Central memory CD4-positive, alpha-beta T cell (primary cell): ENCODE results near the gene ZNF528.

Source experiments
- DNase-seq: peaks from one replicate; pipeline ENCODE4 v3.0.0; 2022
- total RNA-seq, 3 experiments: gene quantifications; one replicate each; lab custom pipeline; 2026; lab: John Stamatoyannopoulos, UW

Gene ZNF528
- total RNA-seq: 5.0 to 21.3 (median 18.5) reads per million in 3 experiments

DNA sequence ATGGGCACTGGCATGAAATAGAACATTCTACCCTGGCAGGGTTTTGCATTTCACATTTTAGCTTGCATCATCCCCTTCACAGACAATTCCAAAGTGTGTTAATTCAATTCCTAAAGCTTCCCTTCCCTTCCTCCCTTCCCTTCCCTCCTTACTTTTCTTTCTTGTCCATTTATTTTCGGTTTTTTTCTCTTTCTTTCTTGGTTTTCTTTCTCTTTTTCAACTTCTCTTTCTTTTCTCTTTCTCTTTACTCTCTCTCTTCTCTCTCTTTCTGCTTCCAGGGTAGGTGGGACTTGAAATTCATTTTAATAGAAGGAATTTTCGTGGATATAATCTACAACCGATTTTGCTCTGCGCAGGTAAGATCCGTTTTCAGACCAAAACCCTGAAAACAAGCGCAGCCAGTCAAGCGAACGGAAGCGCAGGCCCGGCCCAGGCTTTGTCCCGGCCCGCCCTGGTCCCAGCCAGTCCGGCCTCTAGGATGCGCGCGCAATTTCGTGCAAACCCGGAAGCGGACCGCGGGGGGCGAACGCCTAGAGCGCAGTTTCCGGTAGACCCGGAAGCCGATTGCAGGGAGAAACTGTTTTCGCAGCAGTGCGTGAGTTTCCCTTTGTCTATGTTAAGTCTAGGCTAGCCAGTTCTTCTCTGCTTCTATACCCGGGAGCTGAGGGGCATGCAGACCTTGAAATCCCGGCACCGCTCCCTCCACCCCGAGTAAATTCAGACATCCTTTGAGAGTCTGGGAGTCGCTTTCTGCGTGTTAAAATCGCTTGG is at the start of gene ZNF528:
TSS of gene ZNF528 (plus strand) at position 540 of the 771 bp plus-strand sequence. CDS start 4,165 bp downstream, outside the sequence.
- peak; percentile 82 for DNase-seq

DNA sequence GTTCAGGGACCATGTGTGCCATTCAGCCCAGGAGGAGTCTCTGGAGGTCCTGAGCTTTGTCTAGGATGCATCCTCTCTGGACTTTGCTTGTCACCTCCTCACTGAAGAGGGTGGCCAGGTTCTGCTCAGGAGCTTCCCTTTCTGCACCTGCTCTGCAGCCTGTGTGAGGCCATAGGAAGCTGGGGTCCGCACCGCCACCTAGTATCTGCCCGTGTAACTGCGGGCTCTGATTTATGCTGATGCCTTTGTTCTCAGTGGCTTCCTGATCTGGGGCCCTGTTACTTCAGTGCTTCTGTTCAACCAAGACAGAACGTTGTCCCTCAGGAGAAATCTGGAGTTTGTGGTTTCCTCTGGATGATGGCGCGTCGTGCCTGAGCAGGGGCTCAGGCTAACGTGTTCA is 46.1 kb upstream of the ZNF528 start:
- DNase-seq: no peak

DNA sequence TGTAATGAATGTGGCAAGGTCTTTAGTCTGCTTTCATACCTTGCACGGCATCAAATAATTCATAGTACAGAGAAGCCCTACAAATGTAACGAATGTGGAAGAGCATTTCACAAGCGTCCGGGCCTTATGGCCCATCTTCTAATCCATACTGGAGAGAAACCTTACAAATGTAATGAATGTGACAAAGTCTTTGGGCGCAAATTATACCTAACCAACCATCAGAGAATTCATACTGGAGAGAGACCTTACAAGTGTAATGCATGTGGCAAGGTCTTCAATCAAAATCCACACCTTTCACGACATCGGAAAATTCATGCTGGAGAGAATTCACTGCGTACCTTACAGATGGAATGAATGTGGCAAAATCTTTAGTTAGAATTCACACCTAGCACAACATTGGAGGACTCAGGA is 31.2 kb upstream of the ZNF528 start:
- DNase-seq: no peak

DNA sequence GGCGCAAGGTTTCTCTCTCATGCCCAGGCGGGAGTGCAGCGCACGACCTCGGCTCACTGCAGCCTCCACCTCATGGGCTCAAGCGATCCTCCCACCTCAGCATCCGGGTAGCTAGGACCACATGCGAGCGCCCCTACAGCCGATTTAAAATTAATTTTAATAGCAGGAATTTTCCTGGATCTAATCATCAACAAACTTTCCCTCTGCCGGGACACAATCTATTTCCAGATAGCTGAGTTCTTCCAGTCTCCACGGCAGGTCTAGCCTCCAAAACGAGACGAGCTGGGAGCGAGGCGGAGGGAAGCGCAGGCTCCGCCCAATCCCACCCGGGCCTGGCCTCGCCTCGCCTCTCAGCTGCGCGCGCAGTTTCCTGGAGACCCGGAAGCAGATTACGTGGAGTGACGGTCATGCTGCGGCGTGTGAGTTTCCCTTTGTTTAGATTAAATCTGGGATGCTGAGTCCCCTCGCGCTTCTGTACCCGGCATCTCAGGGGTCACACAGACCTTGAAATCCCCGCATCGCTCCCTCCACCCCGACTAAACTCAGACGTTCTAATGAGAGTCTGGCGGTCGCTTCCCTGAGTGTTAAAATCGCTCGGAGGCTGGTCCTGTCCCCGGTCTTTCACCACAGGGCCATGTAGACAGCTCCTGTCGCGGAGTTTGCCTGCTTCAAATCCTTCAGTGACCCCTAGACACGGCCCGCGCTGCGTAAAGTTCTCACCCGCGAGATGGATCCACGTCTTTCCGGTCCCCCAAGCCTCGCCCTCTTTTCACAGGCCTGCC is 27.9 kb upstream of the ZNF528 start, which contains the start of gene ZNF880:
TSS of gene ZNF880 (plus strand) at position 365 of the 782 bp plus-strand sequence. CDS start at position 408, 43 bp downstream.
- peak; percentile 85 for DNase-seq

DNA sequence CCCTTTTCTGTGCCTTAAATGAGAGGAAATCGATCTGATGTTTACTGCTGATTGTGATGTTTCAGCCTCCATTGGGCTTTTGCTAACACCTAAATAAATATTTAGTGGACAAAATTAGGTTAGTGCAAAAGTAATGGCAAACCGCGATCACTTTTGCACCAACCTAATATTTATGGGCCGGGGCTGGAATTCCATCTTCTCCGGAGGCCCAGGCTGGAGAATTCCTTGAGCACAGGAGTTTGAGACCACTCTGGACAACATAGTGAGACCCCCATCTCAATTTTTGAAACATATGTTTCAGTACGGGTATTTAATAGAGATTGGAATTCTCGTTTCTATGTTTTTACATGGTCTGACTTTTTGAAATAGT is 27.3 kb upstream of the ZNF528 start:
- no peak for DNase-seq

DNA sequence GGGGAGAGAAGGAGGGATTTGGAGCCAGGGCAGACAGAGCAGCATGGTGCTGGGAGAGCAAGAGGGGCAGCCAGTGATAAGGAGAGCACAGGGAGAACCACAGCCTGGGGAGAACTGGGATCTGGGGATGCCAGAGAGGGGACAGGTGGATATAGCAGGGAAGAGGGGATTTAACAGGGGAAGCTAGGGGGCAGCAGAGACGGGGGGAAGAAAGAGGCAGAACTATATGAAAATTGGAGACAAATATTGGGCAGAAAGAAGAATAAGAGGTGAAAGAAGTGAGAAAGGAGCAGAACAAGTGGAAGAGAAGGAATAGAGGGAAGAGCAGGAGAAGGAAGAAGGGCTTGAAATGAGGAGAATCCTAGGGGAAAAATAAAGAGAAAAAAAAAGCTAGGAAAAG is 6.5 kb upstream of the ZNF528 start:
- no peak for DNase-seq

DNA sequence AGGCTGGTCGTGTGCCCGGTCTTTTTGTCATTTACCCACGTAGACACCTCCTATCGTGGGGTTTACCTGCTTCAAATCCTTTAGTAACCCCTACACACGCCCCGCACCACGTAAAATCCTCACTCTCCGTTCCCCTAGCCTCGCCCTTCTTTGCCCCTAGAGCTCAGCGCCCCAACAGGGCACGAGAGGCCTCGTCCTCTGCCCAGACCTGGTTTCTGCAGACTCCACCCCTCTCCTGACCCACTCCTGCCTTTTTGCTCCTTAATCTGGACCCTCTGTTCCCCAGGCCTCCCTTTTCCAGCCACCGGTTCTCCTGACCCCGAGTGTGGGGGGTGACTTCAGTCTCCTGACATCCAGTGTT is 412 bp downstream of the ZNF528 start:
- no peak for DNase-seq

DNA sequence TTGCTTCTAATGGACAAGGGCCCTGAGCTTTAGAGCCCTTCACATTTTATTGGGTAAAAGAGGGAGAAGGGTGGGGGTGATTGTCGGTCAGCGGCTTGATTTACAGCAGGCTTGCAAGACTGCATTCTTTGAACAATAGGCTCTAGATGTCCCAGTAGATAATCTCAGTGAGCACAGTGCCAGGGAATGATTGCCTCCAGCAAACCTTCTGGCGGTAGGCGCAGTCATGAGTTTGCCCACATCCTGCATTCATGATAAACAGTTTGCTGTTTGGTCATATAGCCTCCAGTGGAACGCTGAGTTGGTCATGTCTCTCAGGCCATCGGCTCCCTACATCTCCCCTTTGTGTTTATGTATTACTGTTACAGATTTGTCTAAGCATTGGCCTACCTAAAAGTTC is 12.6 kb downstream of the ZNF528 start:
- no peak for DNase-seq

DNA sequence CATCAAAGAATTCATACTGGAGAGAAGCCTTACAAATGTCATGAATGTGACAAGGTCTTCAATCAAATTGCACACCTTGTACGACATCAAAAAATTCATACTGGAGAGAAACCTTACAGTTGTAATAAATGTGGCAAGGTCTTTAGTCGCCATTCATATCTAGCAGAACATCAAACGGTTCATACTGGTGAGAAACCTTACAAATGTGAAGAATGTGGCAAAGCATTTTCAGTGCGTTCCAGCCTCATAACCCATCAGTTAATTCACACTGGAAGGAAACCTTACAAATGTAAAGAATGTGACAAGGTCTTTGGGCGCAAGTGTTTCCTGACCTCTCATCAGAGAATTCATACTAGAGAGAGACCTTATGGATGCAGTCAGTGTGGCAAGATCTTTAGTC is 18.1 kb downstream of the ZNF528 start:
- no peak for DNase-seq

DNA sequence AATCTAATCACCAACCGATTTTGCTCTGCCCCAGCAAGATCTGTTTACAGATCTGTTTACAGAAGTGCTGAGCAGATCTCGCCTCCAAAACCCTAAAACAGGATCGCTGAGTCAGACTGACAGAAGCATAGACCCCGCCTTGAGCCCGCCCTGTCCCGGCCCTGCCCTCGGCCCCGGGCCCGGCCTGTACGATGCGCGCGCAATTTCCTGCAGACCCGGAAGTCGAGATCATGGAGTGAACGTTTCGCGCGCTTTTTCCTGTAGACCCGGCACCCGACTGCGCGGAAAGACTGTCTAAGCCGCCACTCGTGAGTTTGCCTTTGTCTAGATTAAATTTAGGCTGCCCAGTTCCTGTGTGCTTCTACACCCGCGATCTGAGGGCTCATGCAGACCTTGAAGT is 31.3 kb downstream of the ZNF528 start, which contains the start of gene ZNF534:
TSS of gene ZNF534 (plus strand) at position 212 of the 400 bp plus-strand sequence. CDS start 2,327 bp downstream, outside the sequence.
- DNase-seq: no peak

DNA sequence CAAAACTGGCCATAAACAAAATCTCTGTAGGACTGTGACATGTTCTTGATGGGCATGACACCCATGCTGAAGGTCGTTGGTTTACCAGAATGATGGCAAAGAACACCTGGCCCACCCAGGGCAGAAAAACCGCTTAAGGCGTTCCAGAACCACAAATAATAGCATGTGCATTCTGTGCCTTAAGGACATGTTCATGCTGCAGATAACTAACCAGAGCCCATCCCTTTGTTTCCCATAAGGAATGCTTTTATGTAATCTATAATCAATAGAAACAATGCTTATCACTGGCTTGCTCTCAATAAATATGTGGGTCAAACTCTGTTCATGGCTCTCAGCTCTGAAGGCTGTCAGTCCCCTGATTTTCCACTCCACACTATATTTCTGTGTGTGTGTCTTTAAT is 44.5 kb downstream of the ZNF528 start:
- no peak for DNase-seq

DNA sequence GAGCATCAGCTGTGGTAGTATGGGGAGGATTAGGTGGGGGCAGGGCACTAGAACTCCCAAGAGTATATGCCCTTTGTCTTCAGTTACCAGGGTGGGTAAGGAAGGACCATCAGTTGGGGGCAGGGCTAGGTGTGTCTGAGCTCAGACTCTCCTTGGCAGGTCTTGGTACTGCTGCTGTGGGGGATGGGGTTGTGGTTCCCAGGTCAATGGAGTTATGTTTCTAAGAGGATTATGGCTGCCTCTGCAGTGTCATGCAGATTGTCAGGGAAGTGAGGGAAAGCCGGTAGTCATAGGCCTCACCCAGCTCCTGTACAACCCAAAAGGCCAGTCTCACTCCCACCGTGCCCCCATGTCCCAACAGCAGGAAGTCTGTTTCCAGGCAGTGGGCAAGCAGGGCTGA is 46.9 kb downstream of the ZNF528 start:
- no peak for DNase-seq

DNA sequence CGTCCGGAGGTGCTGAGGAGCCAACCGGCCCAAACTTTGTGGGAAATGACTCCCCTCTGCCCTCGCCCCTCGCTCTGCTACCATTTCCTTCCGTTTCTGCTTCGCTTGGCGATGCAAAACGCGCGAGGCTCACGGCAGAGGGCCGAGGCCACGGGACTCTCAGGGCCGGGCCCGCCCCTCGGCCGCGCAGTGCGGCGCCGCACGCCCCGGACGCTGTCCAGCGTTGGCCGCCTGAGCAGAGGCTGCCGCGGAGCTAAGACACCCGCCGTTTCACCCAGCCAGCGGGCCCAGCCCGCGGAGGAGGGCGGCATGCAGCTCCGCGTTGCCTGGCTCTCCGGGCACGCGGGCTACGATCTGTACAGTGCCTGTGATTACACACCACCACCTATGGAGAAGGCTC is 53.6 kb downstream of the ZNF528 start:
- no peak for DNase-seq

DNA sequence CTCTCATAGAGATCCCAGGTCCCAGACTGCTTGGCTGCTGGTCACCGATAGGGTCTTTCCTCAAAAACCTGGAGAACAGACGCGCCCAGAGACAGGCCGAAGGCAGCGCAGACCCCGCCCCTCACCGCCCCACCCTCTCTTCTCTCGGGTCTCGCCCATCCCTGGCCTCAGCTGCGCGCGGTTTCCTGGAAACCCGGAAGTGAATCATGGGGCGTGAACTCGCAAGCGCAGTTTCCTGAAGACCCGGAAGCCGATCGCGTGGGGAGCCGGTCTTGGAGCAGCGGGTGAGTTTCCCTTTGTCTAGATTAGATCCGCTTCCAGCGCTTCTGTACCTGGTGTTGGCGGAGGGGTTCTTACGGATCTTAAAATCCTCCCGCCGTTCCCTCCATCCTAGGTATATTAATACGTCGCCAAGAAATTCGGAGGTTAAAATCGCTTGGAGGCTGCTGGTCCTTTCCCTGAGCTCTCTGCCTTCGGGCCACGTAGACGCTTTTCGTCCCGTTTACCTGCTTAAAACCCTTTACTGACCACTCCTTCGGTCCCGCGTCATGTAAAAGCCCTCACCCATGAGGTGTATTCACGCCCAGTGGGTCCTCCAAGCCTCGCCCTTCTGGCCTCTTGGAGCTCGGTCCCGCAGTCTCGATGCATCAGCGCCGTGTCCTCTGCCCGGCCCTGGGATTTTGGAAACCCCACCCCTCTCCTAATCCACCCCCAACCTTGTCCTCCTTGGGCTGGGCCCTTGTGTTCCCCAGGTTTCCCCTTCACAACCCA is 55.9 kb downstream of the ZNF528 start, which contains the start of gene ZNF578:
TSS of gene ZNF578 (plus strand) at position 230 of the 771 bp plus-strand sequence. CDS start 48,293 bp downstream, outside the sequence.
- peak; percentile 52 for DNase-seq

DNA sequence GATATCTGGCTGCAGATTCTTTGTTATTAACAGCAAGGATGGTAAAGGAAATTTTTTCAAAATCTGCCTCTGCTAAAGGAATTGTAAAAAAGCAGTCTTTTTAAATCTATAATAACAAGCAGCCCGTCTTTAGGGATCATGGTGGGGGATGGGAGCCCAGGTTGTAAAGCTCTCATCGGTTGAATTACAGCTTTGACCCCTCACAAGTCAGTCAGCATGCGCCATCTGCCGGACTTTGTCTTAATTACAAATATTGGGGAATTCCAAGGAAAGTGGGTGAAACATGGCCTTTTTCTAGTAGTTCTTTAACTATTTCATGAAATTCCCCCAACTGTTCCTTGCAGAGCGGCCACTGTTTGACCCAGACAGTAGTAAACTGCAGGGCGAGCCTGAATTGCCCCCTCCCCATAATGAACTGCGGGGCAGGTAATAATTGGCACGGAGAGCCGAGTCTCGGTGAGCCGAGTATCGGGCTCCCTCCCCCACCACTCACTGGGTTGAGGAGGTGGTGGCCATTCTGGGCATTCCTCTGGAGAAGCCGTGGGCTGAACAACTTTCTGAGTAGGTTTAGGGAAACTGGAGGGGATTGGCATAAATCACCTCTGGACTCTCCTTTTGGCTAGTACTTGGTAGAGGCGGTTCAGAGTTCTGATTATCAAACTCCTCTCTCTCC is 67.3 kb downstream of the ZNF528 start:
- no peak for DNase-seq
